H1 (cell line): ENCODE results near the gene SERPINB6. TPM values are rescaled to one million over a fixed set of nuclear protein-coding genes. Genes with fewer than 3 reads are reported as not detected.

Experiments
- JUND ChIP-seq: IDR thresholded peaks from 2 replicates; pipeline ENCODE4 v1.6.1; 2011; ENCODE audit warnings: mild to moderate bottlenecking, improper control_type of control experiment, low read length
- NANOG ChIP-seq: IDR thresholded peaks from 2 replicates; pipeline ENCODE4 v1.6.1; 2011; ENCODE audit warnings: low read length, low read depth, mild to moderate bottlenecking, inconsistent platforms; ENCODE audit not compliant: insufficient read depth, poor library complexity, severe bottlenecking
- PHF8 ChIP-seq: fragments of 200-600 bp; sonication (generic); conservative IDR thresholded peaks from 2 replicates; pipeline ENCODE4 v1.7.1; 2012; ENCODE audit warnings: low read depth, mild to moderate bottlenecking, inconsistent platforms, low read length, moderate library complexity
- POLR2AphosphoS5 ChIP-seq: IDR thresholded peaks from 2 replicates; pipeline ENCODE4 v1.6.1; 2011; ENCODE audit warnings: low read depth, low read length
- SIN3A ChIP-seq, 2 experiments: IDR thresholded peaks in 1 of 2; conservative IDR thresholded peaks in 1 of 2; 2 replicates each; pipeline ENCODE4 v1.6.1; 2011 to 2012; ENCODE audit warnings: low read length in 2 of 2, improper control_type of control experiment in 1 of 2, low read depth in 1 of 2, mild to moderate bottlenecking in 1 of 2
- YY1 ChIP-seq: IDR thresholded peaks from 2 replicates; pipeline ENCODE4 v1.6.1; 2011; ENCODE audit warnings: low read depth, mild to moderate bottlenecking, low read length
- polyA plus RNA-seq, 7 experiments: library from polyadenylated mRNA; depleted of rRNA in 3 of 7; stranded (reverse) in 5 of 7; unstranded in 2 of 7; fragments of >200 nt in 5 of 7; fragments of 200-250 nt in 2 of 7; gene quantifications; 1 replicate in 5 of 7; 2 replicates in 1 of 7; 4 replicates in 1 of 7; pipeline versions ENCODE4 v1.2.1 to v1.2.3, GENCODE V29; 2011 to 2013; ENCODE audit warnings: missing spikeins in 2 of 7, mixed read lengths in 2 of 7
- total RNA-seq: library from RNA; stranded (reverse); fragmentation: NEBNext Ultra II Directional; extraction: Animal tissue kit (Norgen Biotek cat#: 25700); gene quantifications from 2 replicates; pipeline ENCODE4 v1.2.1, GENCODE V29; 2021
- TF ChIP-seq, protein P1 (sequence below), 3 experiments: IDR thresholded peaks; 1 replicate in 2 of 3; 2 replicates in 1 of 3; pipeline versions ENCODE4 v1.5.1 to v1.6.1; 2011; ENCODE audit warnings: low read length in 3 of 3, mild to moderate bottlenecking in 3 of 3, inconsistent platforms in 2 of 3, low read depth in 1 of 3, moderate library complexity in 1 of 3; ENCODE audit not compliant: insufficient read depth in 1 of 3; ENCODE audit errors: control extremely low read depth in 1 of 3

The SERPINB6 gene
- total and polyA plus RNA-seq, 2 of the 8 experiments (the other 6 are each of a cell fraction or from before 2014, with no cell fraction given): 27.2 to 29.4 TPM

DNA sequence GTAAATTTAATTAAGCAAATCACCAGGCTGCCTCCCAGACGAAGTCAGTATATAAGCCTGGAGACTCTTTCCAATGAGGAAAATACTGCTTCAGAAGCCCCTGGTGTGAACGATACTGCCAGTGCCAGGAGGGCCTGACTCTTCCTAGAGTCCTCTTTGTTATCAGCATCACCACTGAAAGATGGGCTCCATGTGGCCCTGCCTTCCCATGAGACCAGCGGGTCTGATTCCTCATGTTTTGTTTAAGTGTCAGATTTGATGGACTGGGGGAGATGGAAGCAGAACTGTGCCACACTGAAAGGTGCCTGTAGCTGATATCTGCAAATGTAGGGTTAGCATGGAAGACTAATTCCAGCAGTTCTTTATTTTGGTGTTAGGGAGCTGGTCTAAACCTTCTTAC is 36.2 kb upstream of the SERPINB6 start (continued):
- TF ChIP-seq PHF8: no peak
- TF ChIP-seq YY1: no peak
- no peak for TF ChIP-seq NANOG
- TF ChIP-seq, protein P1, sequence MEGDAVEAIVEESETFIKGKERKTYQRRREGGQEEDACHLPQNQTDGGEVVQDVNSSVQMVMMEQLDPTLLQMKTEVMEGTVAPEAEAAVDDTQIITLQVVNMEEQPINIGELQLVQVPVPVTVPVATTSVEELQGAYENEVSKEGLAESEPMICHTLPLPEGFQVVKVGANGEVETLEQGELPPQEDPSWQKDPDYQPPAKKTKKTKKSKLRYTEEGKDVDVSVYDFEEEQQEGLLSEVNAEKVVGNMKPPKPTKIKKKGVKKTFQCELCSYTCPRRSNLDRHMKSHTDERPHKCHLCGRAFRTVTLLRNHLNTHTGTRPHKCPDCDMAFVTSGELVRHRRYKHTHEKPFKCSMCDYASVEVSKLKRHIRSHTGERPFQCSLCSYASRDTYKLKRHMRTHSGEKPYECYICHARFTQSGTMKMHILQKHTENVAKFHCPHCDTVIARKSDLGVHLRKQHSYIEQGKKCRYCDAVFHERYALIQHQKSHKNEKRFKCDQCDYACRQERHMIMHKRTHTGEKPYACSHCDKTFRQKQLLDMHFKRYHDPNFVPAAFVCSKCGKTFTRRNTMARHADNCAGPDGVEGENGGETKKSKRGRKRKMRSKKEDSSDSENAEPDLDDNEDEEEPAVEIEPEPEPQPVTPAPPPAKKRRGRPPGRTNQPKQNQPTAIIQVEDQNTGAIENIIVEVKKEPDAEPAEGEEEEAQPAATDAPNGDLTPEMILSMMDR (IDR thresholded peaks at IDR 0.05; ENCODE audit: control extremely low read depth in 1 of 3, insufficient read depth in 1 of 3, low read depth in 1 of 3, low read length in 3 of 3): no peak
- no peak for TF ChIP-seq JUND
- TF ChIP-seq SIN3A (conservative IDR thresholded peaks at IDR 0.05 in 1 of 2, IDR thresholded peaks at IDR 0.05 in 1 of 2; ENCODE audit: low read depth in 1 of 2, low read length in 2 of 2): no peak
- no peak for TF ChIP-seq POLR2AphosphoS5
